ENCODE measurements around the gene VASH1.

- TF ChIP-seq POLR2A (IDR thresholded peaks at IDR 0.05), result no peak
- no peak for TF ChIP-seq CTCF (IDR thresholded peaks at IDR 0.05)
- TF ChIP-seq POLR2AphosphoS5 (IDR thresholded peaks at IDR 0.05), result no peak
Measured at GRCh38 chr14:76827696-76828296, 66.5 kb downstream of the VASH1 start.

All from breast epithelium (tissue), 3 donors.